H1 (cell line): ENCODE measurements around the gene FRMD4B. TPM values are rescaled to one million over a fixed set of nuclear protein-coding genes. Genes with fewer than 3 reads are reported as not detected.

Experiments
- CTCF ChIA-PET: fragments of 300-600 bp; sonication (Branson Sonifier 250); formaldehyde crosslinking; loops from one replicate; lab custom pipeline; 2021; ENCODE audit not compliant: partially characterized antibody; lab: Charles Lee
- POLR2A ChIA-PET: fragments of 300-600 bp; sonication (Branson Sonifier 250); formaldehyde crosslinking; loops from one replicate; lab custom pipeline; 2021; ENCODE audit warnings: inconsistent platforms; ENCODE audit not compliant: partially characterized antibody; lab: Charles Lee
- DNase-seq, 2 experiments: peaks; one replicate each; pipeline versions ENCODE4 v3.0.0 to v3.0.0-alpha.2; 2010 to 2022; ENCODE audit warnings: low spot score in 2 of 2, low read depth in 1 of 2, mixed read lengths in 1 of 2
- FAIRE-seq: peaks from 2 replicates; lab custom pipeline; 2011; peaks lifted over from hg19 to GRCh38; lab: Jason Lieb, UNC
- H2AFZ ChIP-seq: 2 replicates; pipeline ENCODE4 v1.8.1; 2012; ENCODE audit warnings: low read length, inconsistent platforms
- H2AK5ac ChIP-seq: 2 replicates; pipeline ENCODE4 v1.6.1; 2013; ENCODE audit warnings: low read depth, low read length
- H2BK120ac ChIP-seq: replicated peaks from 2 replicates; pipeline ENCODE3; 2013; ENCODE audit warnings: low read depth, low read length, inconsistent platforms
- H2BK12ac ChIP-seq: 2 replicates; pipeline ENCODE4 v1.6.1; 2013; ENCODE audit warnings: low read depth, low read length
- H2BK15ac ChIP-seq: 2 replicates; pipeline ENCODE4 v1.6.1; 2013; ENCODE audit warnings: low read length
- H2BK20ac ChIP-seq: 2 replicates; pipeline ENCODE4 v1.6.1; 2013; ENCODE audit warnings: low read length
- H2BK5ac ChIP-seq: 2 replicates; pipeline ENCODE4 v1.6.1; 2013; ENCODE audit warnings: low read depth, low read length
- H3K14ac ChIP-seq: 2 replicates; pipeline ENCODE4 v1.6.1; 2013; ENCODE audit warnings: inconsistent platforms; ENCODE audit not compliant: insufficient read length
- H3K18ac ChIP-seq: 2 replicates; pipeline ENCODE4 v1.6.1; 2013; ENCODE audit warnings: low read length; ENCODE audit errors: extremely low read depth
- H3K23ac ChIP-seq: 2 replicates; pipeline ENCODE4 v1.6.1; 2013; ENCODE audit warnings: inconsistent platforms; ENCODE audit not compliant: insufficient read length
- H3K23me2 ChIP-seq: 2 replicates; pipeline ENCODE4 v1.6.1; 2013; ENCODE audit warnings: low read depth, low read length
- H3K27ac ChIP-seq: 2 replicates; pipeline ENCODE4 v1.6.1; 2011; ENCODE audit warnings: low read depth, low read length, inconsistent platforms
- H3K27me3 ChIP-seq, 4 experiments: replicated peaks in 1 of 4; 1 replicate in 1 of 4; 2 replicates in 3 of 4; pipeline versions ENCODE4 v1.6.1 to v1.8.1; 2011 to 2013; ENCODE audit warnings: low read length in 3 of 4, mild to moderate bottlenecking in 3 of 4, inconsistent platforms in 2 of 4, mixed read lengths in 2 of 4, moderate library complexity in 1 of 4; ENCODE audit not compliant: control insufficient read depth in 3 of 4, insufficient read depth in 3 of 4; ENCODE audit errors: extremely low read depth in 1 of 4
- H3K36me3 ChIP-seq, 4 experiments: 2 replicates each; pipeline versions ENCODE4 v1.6.1 to v1.8.1; 2011 to 2013; ENCODE audit warnings: mild to moderate bottlenecking in 4 of 4, low read length in 3 of 4, moderate library complexity in 2 of 4, control low read depth in 1 of 4, inconsistent platforms in 1 of 4; ENCODE audit not compliant: insufficient read depth in 4 of 4, control insufficient read depth in 2 of 4
- H3K4ac ChIP-seq: replicated peaks from 2 replicates; pipeline ENCODE3; 2013; ENCODE audit warnings: low read length, low read depth, mixed read lengths, inconsistent platforms; ENCODE audit not compliant: insufficient read length
- H3K4me1 ChIP-seq, 4 experiments: replicated peaks in 1 of 4; 1 replicate in 1 of 4; 2 replicates in 3 of 4; pipeline versions ENCODE4 v1.6.1 to v1.8.1; 2011 to 2013; ENCODE audit warnings: low read length in 3 of 4, inconsistent platforms in 2 of 4, mixed read lengths in 1 of 4; ENCODE audit not compliant: insufficient read depth in 4 of 4, control insufficient read depth in 3 of 4
- H3K4me2 ChIP-seq, 2 experiments: 2 replicates each; pipeline versions ENCODE4 v1.6.1 to v1.8.1; 2011 to 2013; ENCODE audit warnings: low read depth in 2 of 2, low read length in 2 of 2, control low read depth in 1 of 2, inconsistent platforms in 1 of 2, mild to moderate bottlenecking in 1 of 2; ENCODE audit not compliant: insufficient read depth in 1 of 2
- H3K4me3 ChIP-seq, 4 experiments: fragments of 200-600, 300-600 bp in 1 of 4; sonication (generic), shearing (Covaris generic), sonication (Bioruptor Twin) in 1 of 4; 2 replicates each; pipeline versions ENCODE4 v1.5.1 to v1.8.1; 2011 to 2016; ENCODE audit warnings: low read length in 4 of 4, low read depth in 3 of 4, control low read depth in 2 of 4, inconsistent platforms in 2 of 4, mild to moderate bottlenecking in 2 of 4, mixed read lengths in 1 of 4, moderate library complexity in 1 of 4; ENCODE audit not compliant: insufficient read depth in 2 of 4; ENCODE audit errors: extremely low read depth in 1 of 4
- H3K56ac ChIP-seq: replicated peaks from 2 replicates; pipeline ENCODE3; 2013; ENCODE audit warnings: low read depth, mild to moderate bottlenecking, mixed read lengths, low read length, inconsistent platforms; ENCODE audit not compliant: insufficient read length
- H3K79me1 ChIP-seq: 2 replicates; pipeline ENCODE4 v1.6.1; 2013; ENCODE audit warnings: low read depth, low read length, control low read depth
- H3K79me2 ChIP-seq, 2 experiments: 2 replicates each; pipeline versions ENCODE4 v1.6.1 to v1.8.1; 2012 to 2013; ENCODE audit warnings: low read length in 2 of 2, mild to moderate bottlenecking in 2 of 2, inconsistent platforms in 1 of 2; ENCODE audit not compliant: insufficient read depth in 2 of 2, control insufficient read depth in 1 of 2
- H3K9ac ChIP-seq, 4 experiments: replicated peaks in 1 of 4; 1 replicate in 1 of 4; 2 replicates in 3 of 4; pipeline versions ENCODE4 v1.6.1 to v1.8.1; 2011 to 2013; ENCODE audit warnings: low read depth in 3 of 4, low read length in 3 of 4, control low read depth in 2 of 4, mild to moderate bottlenecking in 2 of 4, moderate library complexity in 2 of 4, inconsistent platforms in 1 of 4; ENCODE audit errors: extremely low read depth in 1 of 4
- H3K9me3 ChIP-seq, 2 experiments: 2 replicates each; pipeline versions ENCODE4 v1.6.1 to v1.8.1; 2012 to 2013; ENCODE audit warnings: mild to moderate bottlenecking in 2 of 2, moderate library complexity in 2 of 2, control low read depth in 1 of 2, inconsistent platforms in 1 of 2, low read depth in 1 of 2, low read length in 1 of 2, mixed read lengths in 1 of 2; ENCODE audit not compliant: insufficient read depth in 2 of 2
- H4K20me1 ChIP-seq, 2 experiments: replicated peaks in 1 of 2; 2 replicates each; pipeline versions ENCODE3 to v1.8.1; 2011 to 2013; ENCODE audit warnings: inconsistent platforms in 2 of 2, low read length in 2 of 2, mild to moderate bottlenecking in 1 of 2; ENCODE audit not compliant: insufficient read depth in 2 of 2, control insufficient read depth in 1 of 2
- H4K5ac ChIP-seq: 2 replicates; pipeline ENCODE4 v1.6.1; 2013; ENCODE audit warnings: low read length, low read depth, mixed read lengths, inconsistent platforms; ENCODE audit not compliant: insufficient read length
- H4K8ac ChIP-seq: 2 replicates; pipeline ENCODE4 v1.8.0; 2013; ENCODE audit warnings: mild to moderate bottlenecking, moderate library complexity, low read length, inconsistent platforms; ENCODE audit not compliant: insufficient read depth; ENCODE audit errors: extremely low read depth
- H4K91ac ChIP-seq: replicated peaks from 2 replicates; pipeline ENCODE3; 2013; ENCODE audit warnings: low read length, mixed read lengths, inconsistent platforms; ENCODE audit not compliant: insufficient read length
- CHD1 ChIP-seq: IDR thresholded peaks from 2 replicates; pipeline ENCODE4 v1.6.1; 2012; ENCODE audit warnings: low read depth, low read length, improper control_type of control experiment
- EGR1 ChIP-seq: IDR thresholded peaks from 2 replicates; pipeline ENCODE4 v1.6.1; 2011; ENCODE audit warnings: low read depth, low read length, borderline replicate concordance
- GTF2F1 ChIP-seq: IDR thresholded peaks from 2 replicates; pipeline ENCODE4 v1.6.1; 2012; ENCODE audit warnings: low read depth, low read length, improper control_type of control experiment, borderline replicate concordance
- HDAC2 ChIP-seq, 2 experiments: fragments of 300-600 bp in 1 of 2; sonication (generic) in 1 of 2; IDR thresholded peaks; 2 replicates each; pipeline ENCODE4 v1.6.1; 2011 to 2012; ENCODE audit warnings: low read depth in 2 of 2, low read length in 2 of 2, mild to moderate bottlenecking in 2 of 2, moderate library complexity in 2 of 2, borderline replicate concordance in 1 of 2, inconsistent platforms in 1 of 2
- JUN ChIP-seq: IDR thresholded peaks from 2 replicates; pipeline ENCODE4 v1.6.1; 2011; ENCODE audit warnings: low read depth, mild to moderate bottlenecking, improper control_type of control experiment, low read length
- NANOG ChIP-seq: IDR thresholded peaks from 2 replicates; pipeline ENCODE4 v1.6.1; 2011; ENCODE audit warnings: low read length, low read depth, mild to moderate bottlenecking, inconsistent platforms; ENCODE audit not compliant: insufficient read depth, poor library complexity, severe bottlenecking
- PHF8 ChIP-seq: fragments of 200-600 bp; sonication (generic); conservative IDR thresholded peaks from 2 replicates; pipeline ENCODE4 v1.7.1; 2012; ENCODE audit warnings: low read depth, mild to moderate bottlenecking, inconsistent platforms, low read length, moderate library complexity
- RXRA ChIP-seq: IDR thresholded peaks from 2 replicates; pipeline ENCODE4 v1.6.1; 2011; ENCODE audit warnings: low read depth, mild to moderate bottlenecking, low read length, moderate library complexity; ENCODE audit not compliant: insufficient read depth
- SIX5 ChIP-seq: IDR thresholded peaks from 2 replicates; pipeline ENCODE4 v1.6.1; 2011; ENCODE audit warnings: mild to moderate bottlenecking, low read depth, low read length
- SP1 ChIP-seq: IDR thresholded peaks from 2 replicates; pipeline ENCODE4 v1.6.1; 2011; ENCODE audit warnings: low read depth, low read length
- TAF7 ChIP-seq: optimal IDR thresholded peaks from 2 replicates; pipeline ENCODE3; 2011; ENCODE audit warnings: low read depth, mild to moderate bottlenecking, inconsistent platforms, low read length, moderate library complexity, borderline replicate concordance
- WGBS, 2 experiments: shearing (Covaris generic) in 1 of 2; methylation state at CpG; one replicate each; pipeline versions ENCODE4 v1.1.6 to v1.1.7; 2013 to 2015; ENCODE audit warnings: low lambda C conversion rate in 2 of 2, mixed read lengths in 2 of 2, inconsistent platforms in 1 of 2, low coverage in 1 of 2, missing lambda C conversion rate in 1 of 2; ENCODE audit not compliant: insufficient replicate concordance in 2 of 2, insufficient coverage in 1 of 2, insufficient read length in 1 of 2; ENCODE audit errors: extremely low coverage in 1 of 2, missing lambda C conversion rate in 1 of 2; 5-methylcytosine and 5-hydroxymethylcytosine counted together
- polyA plus RNA-seq, 7 experiments: library from polyadenylated mRNA; depleted of rRNA in 3 of 7; stranded (reverse) in 5 of 7; unstranded in 2 of 7; fragments of >200 nt in 5 of 7; fragments of 200-250 nt in 2 of 7; gene quantifications; 1 replicate in 5 of 7; 2 replicates in 1 of 7; 4 replicates in 1 of 7; pipeline versions ENCODE4 v1.2.1 to v1.2.3, GENCODE V29; 2011 to 2013; ENCODE audit warnings: missing spikeins in 2 of 7, mixed read lengths in 2 of 7
- total RNA-seq: library from RNA; stranded (reverse); fragmentation: NEBNext Ultra II Directional; extraction: Animal tissue kit (Norgen Biotek cat#: 25700); gene quantifications from 2 replicates; pipeline ENCODE4 v1.2.1, GENCODE V29; 2021
- TF ChIP-seq, protein P1 (sequence below): IDR thresholded peaks from 2 replicates; pipeline ENCODE4 v1.6.1; 2012; ENCODE audit warnings: low read length, inconsistent platforms

The FRMD4B gene
- total and polyA plus RNA-seq, 2 of the 8 experiments (the other 6 are each of a cell fraction or from before 2014, with no cell fraction given), result 2.7 to 7.2 TPM

GRCh38 chr3:69377262-69377661 lies 8.6 kb downstream of the FRMD4B start:
- Histone ChIP-seq H3K4ac (no peak overlapping the region), H4K5ac (no peak overlapping the region), H2AFZ (no peak overlapping the region), H2BK120ac (no peak overlapping the region), H3K4me1 (no peaks in the 10 kb centered on the region), H3K4me2 (no peak overlapping the region), H3K36me3 (no peaks in the 10 kb centered on the region), H2BK5ac (no peak overlapping the region), H3K9ac (no peak overlapping the region), H3K79me1 (no peaks in the 10 kb centered on the region; the same call in 1 of the 2 replicates), H3K27me3 (no peaks in the 10 kb centered on the region), H3K9me3 (no peaks in the 10 kb centered on the region), H3K23ac (no peak overlapping the region), H3K23me2 (peaks cover 6% of the 10 kb centered on the region; the same call in 1 of the 2 replicates), H3K14ac (no peak overlapping the region), H2AK5ac (no peak overlapping the region), H4K91ac (no peak overlapping the region), H4K8ac (no peak overlapping the region; the same call in 1 of the 2 replicates), H2BK12ac (no peak overlapping the region), H3K4me3 (no peak overlapping the region), H3K18ac (no peak overlapping the region), H4K20me1 (no peaks in the 10 kb centered on the region), H2BK15ac (no peak overlapping the region), H3K56ac (no peak overlapping the region), H3K27ac (no peak overlapping the region), H3K79me2 (no peaks in the 10 kb centered on the region), H2BK20ac (no peak overlapping the region)
- FAIRE-seq, result no peak
- CTCF ChIA-PET, result interaction anchor here (0.6 to 1.3 kb wide), 5 partner anchors 33 to 228 kb away, joined by 3 to 4 read pairs (median 4); no protein-coding TSS in a partner anchor
- 70% methylated on average over 3 of the region's 3 CpGs; no CpG with 5 or more reads in 1 of the 2 experiments for WGBS, 2 experiments
- no peak for DNase-seq
- POLR2A ChIA-PET, result no interaction called here
- no peak for TF ChIP-seq EGR1
- TF ChIP-seq NANOG, result no peak
- TF ChIP-seq GTF2F1, result no peak
- TF ChIP-seq SP1, result no peak
- TF ChIP-seq CHD1, result no peak
- TF ChIP-seq TAF7, result no peak
- TF ChIP-seq, protein P1, sequence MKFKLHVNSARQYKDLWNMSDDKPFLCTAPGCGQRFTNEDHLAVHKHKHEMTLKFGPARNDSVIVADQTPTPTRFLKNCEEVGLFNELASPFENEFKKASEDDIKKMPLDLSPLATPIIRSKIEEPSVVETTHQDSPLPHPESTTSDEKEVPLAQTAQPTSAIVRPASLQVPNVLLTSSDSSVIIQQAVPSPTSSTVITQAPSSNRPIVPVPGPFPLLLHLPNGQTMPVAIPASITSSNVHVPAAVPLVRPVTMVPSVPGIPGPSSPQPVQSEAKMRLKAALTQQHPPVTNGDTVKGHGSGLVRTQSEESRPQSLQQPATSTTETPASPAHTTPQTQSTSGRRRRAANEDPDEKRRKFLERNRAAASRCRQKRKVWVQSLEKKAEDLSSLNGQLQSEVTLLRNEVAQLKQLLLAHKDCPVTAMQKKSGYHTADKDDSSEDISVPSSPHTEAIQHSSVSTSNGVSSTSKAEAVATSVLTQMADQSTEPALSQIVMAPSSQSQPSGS, result no peak
- TF ChIP-seq SIX5, result no peak
- TF ChIP-seq HDAC2 (IDR thresholded peaks at IDR 0.05; ENCODE audit: borderline replicate concordance in 1 of 2, low read depth in 2 of 2, low read length in 2 of 2), result no peak
- no peak for TF ChIP-seq RXRA
- no peak for TF ChIP-seq PHF8
- TF ChIP-seq JUN, result no peak
